T-helper 1 cell treated with Interleukin-12 subunit alpha and Interleukin-12 subunit beta and Interleukin-4 antibody, amounts not matched to agents 30 μg/mL and 1 μg/mL, for 36 hours (primary cell): ENCODE measurements around the gene LRCH1.

Source experiments
- H3K27ac Mint-ChIP-seq: one replicate; pipeline ENCODE4 v1.8.0; 2021; ENCODE audit warnings: mild to moderate bottlenecking, mixed read lengths
- H3K27me3 Mint-ChIP-seq: one replicate; pipeline ENCODE4 v1.8.0; 2021; ENCODE audit warnings: low read depth, mixed read lengths
- H3K36me3 Mint-ChIP-seq: one replicate; pipeline ENCODE4 v1.8.0; 2021; ENCODE audit warnings: low read depth, mixed read lengths
- H3K4me1 Mint-ChIP-seq: one replicate; pipeline ENCODE4 v1.8.0; 2021; ENCODE audit warnings: low read depth, mixed read lengths
- H3K4me3 Mint-ChIP-seq: one replicate; pipeline ENCODE4 v1.8.0; 2021; ENCODE audit warnings: mild to moderate bottlenecking, moderate library complexity, mixed read lengths
- H3K9me3 Mint-ChIP-seq: one replicate; pipeline ENCODE4 v1.8.0; 2021; ENCODE audit warnings: mixed read lengths

The LRCH1 gene

GRCh38 chr13:46648166-46648607 lies 95.2 kb downstream of the LRCH1 start:
- H3K9me3 Mint-ChIP-seq = no peaks in the 10 kb centered on the region
- H3K27me3 Mint-ChIP-seq = no peaks in the 10 kb centered on the region
- H3K36me3 Mint-ChIP-seq = peaks cover 8% of the 10 kb centered on the region
- no peak overlapping the region for H3K27ac Mint-ChIP-seq
- H3K4me1 Mint-ChIP-seq = peaks cover 28% of the 10 kb centered on the region
- no peak overlapping the region for H3K4me3 Mint-ChIP-seq

DNA sequence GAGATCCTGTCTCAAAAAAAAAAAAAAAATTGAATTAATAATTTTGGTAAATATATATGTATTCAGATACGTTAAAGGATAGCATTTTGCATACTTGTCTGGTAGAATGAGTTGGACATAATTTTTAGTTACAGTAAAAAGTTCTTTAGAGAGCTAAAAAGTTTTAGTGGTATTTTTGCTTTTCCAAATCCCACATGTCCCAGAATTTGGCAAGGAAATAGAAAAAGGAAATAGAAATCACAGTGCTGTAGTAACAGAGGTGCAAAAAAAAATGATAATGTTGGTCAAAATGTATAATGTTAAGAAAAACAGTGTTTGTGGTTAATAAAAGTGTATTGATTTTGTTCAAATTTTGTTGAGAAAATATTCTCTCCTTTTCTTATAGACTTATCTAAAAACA lies 96.8 kb downstream of the LRCH1 start:
- no peak overlapping the region for H3K27ac Mint-ChIP-seq
- H3K9me3 Mint-ChIP-seq = no peaks in the 10 kb centered on the region
- H3K4me1 Mint-ChIP-seq = peaks cover 23% of the 10 kb centered on the region
- no peak overlapping the region for H3K4me3 Mint-ChIP-seq
- no peaks in the 10 kb centered on the region for H3K27me3 Mint-ChIP-seq
- H3K36me3 Mint-ChIP-seq = peaks cover 8% of the 10 kb centered on the region

GRCh38 chr13:46654951-46655350 lies 102.0 kb downstream of the LRCH1 start:
- Mint-ChIP-seq H3K27me3 (no peaks in the 10 kb centered on the region), H3K9me3 (no peaks in the 10 kb centered on the region), H3K4me3 (no peak overlapping the region), H3K4me1 (peaks cover 31% of the 10 kb centered on the region), H3K27ac (no peak overlapping the region), H3K36me3 (peaks cover 13% of the 10 kb centered on the region)

- Mint-ChIP-seq H3K9me3 (no peaks in the 10 kb centered on the region), H3K27me3 (no peaks in the 10 kb centered on the region), H3K4me1 (peaks cover 29% of the 10 kb centered on the region), H3K36me3 (peaks cover 13% of the 10 kb centered on the region), H3K27ac (peak overlapping the region; percentile 17), H3K4me3 (peak overlapping the region; percentile 34)
These were observed 102.6 kb downstream of the LRCH1 start for GRCh38 chr13:46655377-46656180.

- Mint-ChIP-seq H3K4me1 (peaks cover 21% of the 10 kb centered on the region), H3K27ac (peak overlapping the region; percentile 76), H3K9me3 (no peaks in the 10 kb centered on the region), H3K4me3 (peak overlapping the region; percentile 31), H3K36me3 (peaks cover 13% of the 10 kb centered on the region), H3K27me3 (no peaks in the 10 kb centered on the region)
These were observed 103.8 kb downstream of the LRCH1 start for GRCh38 chr13:46656786-46657185.

GRCh38 chr13:46659413-46660065 lies 106.6 kb downstream of the LRCH1 start:
- Mint-ChIP-seq H3K4me3 (no peak overlapping the region), H3K27me3 (no peaks in the 10 kb centered on the region), H3K9me3 (no peaks in the 10 kb centered on the region), H3K4me1 (peaks cover 29% of the 10 kb centered on the region), H3K27ac (no peak overlapping the region), H3K36me3 (peaks cover 5% of the 10 kb centered on the region)

DNA sequence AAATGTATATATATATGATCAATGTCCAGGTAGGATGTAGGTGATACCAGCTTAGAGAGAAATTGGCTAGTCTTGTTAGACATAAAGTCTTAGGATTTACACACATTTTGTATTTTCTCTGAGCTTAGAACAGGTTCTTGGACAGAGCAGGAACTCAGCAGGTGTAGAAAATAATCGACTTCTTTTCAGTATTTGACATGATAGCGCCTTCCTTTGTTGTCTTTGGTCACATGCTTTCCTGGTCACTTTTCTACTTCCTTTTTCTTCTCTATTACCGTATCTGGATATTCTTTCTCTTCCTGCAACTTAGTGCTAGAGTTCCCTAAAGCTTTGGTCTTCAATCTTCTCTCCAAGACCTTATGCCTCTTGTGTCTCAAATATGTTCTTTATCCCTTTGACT lies 107.4 kb downstream of the LRCH1 start:
- H3K4me1 Mint-ChIP-seq = peaks cover 29% of the 10 kb centered on the region
- no peak overlapping the region for H3K4me3 Mint-ChIP-seq
- H3K36me3 Mint-ChIP-seq = peaks cover 5% of the 10 kb centered on the region
- H3K9me3 Mint-ChIP-seq = no peaks in the 10 kb centered on the region
- H3K27me3 Mint-ChIP-seq = no peaks in the 10 kb centered on the region
- H3K27ac Mint-ChIP-seq = no peak overlapping the region

DNA sequence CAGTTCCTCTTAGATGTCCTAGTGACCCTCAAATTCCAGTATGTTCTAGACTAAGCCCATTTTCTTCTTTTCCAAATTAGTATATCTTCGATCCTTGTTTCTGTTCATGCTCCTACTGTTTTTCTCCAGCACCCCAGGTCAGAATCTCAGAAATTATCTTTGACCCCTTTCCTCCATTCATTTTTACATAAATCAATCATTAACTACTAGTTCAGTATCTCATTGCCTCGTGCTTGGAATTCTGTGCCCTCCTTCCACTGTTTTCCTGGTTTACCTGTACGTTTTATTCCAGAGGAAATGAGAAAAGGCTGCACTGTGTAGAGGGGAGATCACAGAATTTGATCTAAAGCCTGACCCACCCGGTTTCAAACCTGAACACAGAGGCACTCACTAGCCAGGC lies 107.9 kb downstream of the LRCH1 start:
- H3K27ac Mint-ChIP-seq = no peak overlapping the region
- peaks cover 29% of the 10 kb centered on the region for H3K4me1 Mint-ChIP-seq
- H3K36me3 Mint-ChIP-seq = peaks cover 5% of the 10 kb centered on the region
- no peak overlapping the region for H3K4me3 Mint-ChIP-seq
- H3K9me3 Mint-ChIP-seq = no peaks in the 10 kb centered on the region
- no peaks in the 10 kb centered on the region for H3K27me3 Mint-ChIP-seq

DNA sequence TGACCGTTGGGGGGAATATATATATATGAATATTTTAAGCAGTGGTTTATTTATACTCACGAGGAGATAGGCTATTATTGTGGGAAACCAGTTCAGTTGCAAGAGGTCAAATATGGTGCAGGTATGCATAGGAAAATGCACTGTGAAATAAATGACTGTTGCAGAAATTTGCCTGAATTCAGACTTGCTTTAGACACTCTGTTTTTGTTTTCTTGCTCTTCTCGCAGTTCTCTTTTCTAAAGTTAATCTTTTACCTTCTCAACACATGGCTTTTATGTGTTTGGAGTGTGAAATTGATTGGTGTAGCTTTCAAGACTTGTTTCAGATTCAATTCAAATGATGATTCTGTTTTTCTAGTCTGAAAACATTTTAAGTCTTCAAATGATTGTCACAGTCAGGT lies 109.7 kb downstream of the LRCH1 start:
- Mint-ChIP-seq H3K36me3 (peaks cover 3% of the 10 kb centered on the region), H3K9me3 (no peaks in the 10 kb centered on the region), H3K4me1 (peaks cover 35% of the 10 kb centered on the region), H3K4me3 (no peak overlapping the region), H3K27me3 (no peaks in the 10 kb centered on the region), H3K27ac (peak overlapping the region; percentile 15)

DNA sequence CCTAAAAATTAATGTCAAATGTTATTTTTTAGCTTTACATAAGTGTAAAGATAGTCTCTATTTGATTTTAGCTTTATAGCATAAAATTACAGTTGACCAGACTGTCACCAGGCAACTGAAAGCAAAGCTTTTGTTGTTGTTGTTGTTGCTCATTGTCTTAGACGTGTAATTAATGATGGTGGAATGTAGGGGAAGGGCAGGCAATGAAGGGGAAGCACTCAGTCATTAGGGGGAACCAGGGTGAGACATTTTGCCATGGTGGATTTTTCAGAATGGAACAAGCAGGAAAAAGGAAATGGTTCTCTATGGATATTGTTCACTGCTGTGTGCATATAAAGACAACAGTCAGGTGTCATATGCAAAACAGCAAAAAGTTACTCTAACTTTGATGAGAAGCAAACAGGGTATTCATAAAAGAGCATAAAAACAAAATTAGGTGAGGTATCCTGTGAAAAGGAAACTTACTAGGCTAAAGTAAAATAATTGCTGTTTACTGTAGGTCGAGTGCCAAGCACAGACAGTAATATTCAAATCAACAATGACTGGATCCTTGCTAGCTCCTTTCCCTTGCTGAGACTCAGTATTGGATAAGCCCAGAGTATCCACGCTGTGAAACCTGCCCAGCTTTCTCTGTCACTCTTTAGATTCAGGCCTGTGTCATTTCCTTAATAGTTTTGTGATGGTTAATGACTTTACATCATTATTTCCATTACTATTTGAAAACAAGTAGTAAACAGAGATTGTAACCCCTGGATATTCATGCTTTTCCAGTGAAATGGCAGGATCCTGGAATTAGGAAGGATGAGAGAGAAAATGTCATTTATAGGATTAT lies 110.5 kb downstream of the LRCH1 start:
- Mint-ChIP-seq H3K27ac (no peak overlapping the region), H3K4me1 (peaks cover 37% of the 10 kb centered on the region), H3K4me3 (no peak overlapping the region), H3K9me3 (no peaks in the 10 kb centered on the region), H3K27me3 (no peaks in the 10 kb centered on the region), H3K36me3 (peaks cover 6% of the 10 kb centered on the region)

DNA sequence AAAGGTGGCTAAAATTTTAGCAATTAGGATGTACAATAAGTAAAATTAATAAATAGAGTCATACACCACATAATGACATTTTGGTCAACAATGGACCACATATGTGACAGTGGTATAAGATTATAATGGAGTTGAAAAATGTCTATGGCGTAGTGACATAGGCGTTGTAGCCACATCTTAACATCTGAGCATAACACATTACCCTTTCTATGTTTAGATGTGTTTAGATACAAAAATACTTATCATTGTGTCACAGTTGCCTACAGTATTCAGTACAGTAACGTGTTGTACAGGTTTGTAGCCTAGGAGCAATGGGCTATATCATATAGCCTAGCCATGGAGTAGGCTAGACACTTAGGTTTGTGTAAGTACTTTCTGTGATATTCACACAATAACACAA lies 111.2 kb downstream of the LRCH1 start:
- Mint-ChIP-seq H3K4me3 (no peak overlapping the region), H3K27me3 (no peaks in the 10 kb centered on the region), H3K9me3 (no peaks in the 10 kb centered on the region), H3K4me1 (peaks cover 43% of the 10 kb centered on the region), H3K27ac (no peak overlapping the region), H3K36me3 (peaks cover 10% of the 10 kb centered on the region)

GRCh38 chr13:46665248-46665632 lies 112.3 kb downstream of the LRCH1 start:
- peaks cover 13% of the 10 kb centered on the region for H3K36me3 Mint-ChIP-seq
- H3K4me3 Mint-ChIP-seq = peak overlapping the region; percentile 14
- H3K27me3 Mint-ChIP-seq = no peaks in the 10 kb centered on the region
- H3K9me3 Mint-ChIP-seq = no peaks in the 10 kb centered on the region
- H3K4me1 Mint-ChIP-seq = peaks cover 46% of the 10 kb centered on the region
- peak overlapping the region; percentile 78 for H3K27ac Mint-ChIP-seq

DNA sequence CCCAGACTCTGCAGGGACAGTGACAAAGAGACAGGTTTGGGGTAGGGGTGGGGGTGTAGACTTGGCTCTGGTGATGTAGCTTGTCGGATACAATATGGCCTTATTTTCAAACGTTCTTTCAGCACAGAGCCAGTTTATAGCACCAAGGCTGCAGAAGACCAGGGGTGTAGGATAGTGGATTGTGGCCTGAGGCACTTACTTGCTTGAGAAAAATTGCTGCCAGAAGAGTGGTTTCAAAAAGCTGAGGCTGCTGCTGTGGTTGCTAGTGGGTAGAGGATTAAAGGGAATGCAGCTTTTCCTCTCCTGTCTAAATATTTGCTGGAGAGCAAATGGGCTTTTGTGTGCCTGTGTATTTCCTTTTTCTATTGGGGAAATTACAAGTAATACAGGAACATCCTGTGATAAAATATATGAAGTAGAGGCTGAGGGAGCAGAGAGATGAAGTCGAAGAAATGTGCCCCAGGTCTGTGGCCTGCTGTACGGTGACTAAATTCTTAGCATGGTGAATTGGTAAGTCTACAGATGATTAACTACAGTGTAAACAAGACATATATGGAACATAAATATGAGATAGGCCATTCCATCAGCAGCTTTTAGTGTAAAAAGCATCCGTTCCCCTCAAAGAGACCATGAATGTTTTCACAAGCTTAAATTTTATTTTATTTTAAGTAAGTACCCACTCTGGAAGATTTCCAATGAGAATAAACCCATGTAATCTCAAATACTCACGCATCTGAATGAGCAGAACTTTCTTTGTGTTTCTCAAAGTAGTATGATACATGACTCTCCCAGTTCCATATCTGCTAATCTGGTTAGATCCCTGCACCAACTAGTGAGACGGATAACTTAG lies 112.9 kb downstream of the LRCH1 start:
- peaks cover 46% of the 10 kb centered on the region for H3K4me1 Mint-ChIP-seq
- H3K27ac Mint-ChIP-seq = peak overlapping the region; percentile 78
- H3K9me3 Mint-ChIP-seq = no peaks in the 10 kb centered on the region
- H3K27me3 Mint-ChIP-seq = no peaks in the 10 kb centered on the region
- H3K4me3 Mint-ChIP-seq = peak overlapping the region; percentile 14
- peaks cover 13% of the 10 kb centered on the region for H3K36me3 Mint-ChIP-seq
